IMR-90 (cell line): ENCODE data around the gene DNMT1. TPM values are rescaled to one million over a fixed set of nuclear protein-coding genes. Genes with fewer than 3 reads are reported as not detected.

Experiments
- ATAC-seq: fragments of 200-7000 bp; cut with Tn5 transposase; 2 replicates; pipeline ENCODE4 v1.9.1; 2020; ENCODE audit warnings: low read depth, mild to moderate bottlenecking, moderate library complexity
- BruUV-seq: library from RNA; stranded (reverse); fragments of 400-500 nt; replicated peaks from 2 replicates; lab custom pipeline; 2021; lab: Mats Ljungman, UMichigan
- CTCF ChIA-PET: fragments of 300-600 bp; formaldehyde crosslinking; extraction: SDS; loops from one replicate; lab custom pipeline; 2021; ENCODE audit warnings: antibody characterized with exemption; lab: Yijun Ruan, JAX
- POLR2A ChIA-PET: fragments of 300-600 bp; sonication (Branson Sonifier 250); formaldehyde crosslinking; loops from one replicate; lab custom pipeline; 2022; ENCODE audit warnings: antibody characterized with exemption; ENCODE audit not compliant: unreplicated experiment; lab: Charles Lee
- DNase-seq: peaks from one replicate; pipeline ENCODE4 v3.0.0; 2013
- H2AFZ ChIP-seq: replicated peaks from 2 replicates; pipeline ENCODE3; 2013; ENCODE audit warnings: low read length, mild to moderate bottlenecking; ENCODE audit not compliant: poor library complexity
- H2AK5ac ChIP-seq: 2 replicates; pipeline ENCODE4 v1.6.1; 2013; ENCODE audit warnings: low read depth, low read length, inconsistent platforms
- H2AK9ac ChIP-seq: replicated peaks from 2 replicates; pipeline ENCODE3; 2013; ENCODE audit warnings: mild to moderate bottlenecking, low read depth, low read length, moderate library complexity; ENCODE audit not compliant: poor library complexity
- H2BK120ac ChIP-seq: 2 replicates; pipeline ENCODE4 v1.6.1; 2013; ENCODE audit warnings: low read depth, low read length, inconsistent platforms
- H2BK15ac ChIP-seq: 3 replicates; pipeline ENCODE4 v1.6.1; 2013; ENCODE audit warnings: low read depth, low read length, inconsistent platforms
- H2BK20ac ChIP-seq: 2 replicates; pipeline ENCODE4 v1.6.1; 2013; ENCODE audit warnings: low read depth, mild to moderate bottlenecking, inconsistent platforms, low read length, moderate library complexity
- H2BK5ac ChIP-seq: 2 replicates; pipeline ENCODE4 v1.6.1; 2013; ENCODE audit warnings: mild to moderate bottlenecking, low read depth, low read length, inconsistent platforms; ENCODE audit not compliant: poor library complexity, severe bottlenecking
- H3K14ac ChIP-seq: replicated peaks from 2 replicates; pipeline ENCODE4 v1.6.1; 2013; ENCODE audit warnings: low read depth, low read length, inconsistent platforms
- H3K18ac ChIP-seq: 2 replicates; pipeline ENCODE4 v1.6.1; 2013; ENCODE audit warnings: low read depth, low read length, control low read depth
- H3K23ac ChIP-seq: 2 replicates; pipeline ENCODE4 v1.6.1; 2013; ENCODE audit warnings: low read depth, low read length, inconsistent platforms
- H3K27ac ChIP-seq: 2 replicates; pipeline ENCODE4 v1.5.1; 2013; ENCODE audit warnings: mild to moderate bottlenecking, control low read depth, low read length; ENCODE audit not compliant: insufficient read depth
- H3K27me3 ChIP-seq: 2 replicates; pipeline ENCODE4 v1.6.1; 2013; ENCODE audit warnings: low read length; ENCODE audit not compliant: control insufficient read depth, insufficient read depth
- H3K36me3 ChIP-seq: 2 replicates; pipeline ENCODE4 v1.6.1; 2013; ENCODE audit warnings: low read length, mixed read lengths; ENCODE audit not compliant: control insufficient read depth, insufficient read depth
- H3K4ac ChIP-seq: 2 replicates; pipeline ENCODE4 v1.6.1; 2013; ENCODE audit warnings: low read depth, low read length, inconsistent platforms
- H3K4me1 ChIP-seq: 2 replicates; pipeline ENCODE4 v1.6.1; 2013; ENCODE audit warnings: low read length, mixed read lengths; ENCODE audit not compliant: control insufficient read depth, insufficient read depth
- H3K4me2 ChIP-seq: 2 replicates; pipeline ENCODE4 v1.6.1; 2013; ENCODE audit warnings: low read depth, mild to moderate bottlenecking, control low read depth, low read length, moderate library complexity
- H3K4me3 ChIP-seq: 2 replicates; pipeline ENCODE4 v1.5.1; 2013; ENCODE audit warnings: low read depth, mild to moderate bottlenecking, control low read depth, low read length, moderate library complexity; ENCODE audit not compliant: insufficient read depth
- H3K56ac ChIP-seq: 2 replicates; pipeline ENCODE4 v1.6.1; 2013; ENCODE audit warnings: low read length, inconsistent platforms; ENCODE audit not compliant: insufficient read depth; ENCODE audit errors: extremely low read depth
- H3K79me1 ChIP-seq, 2 experiments: 2 replicates each; pipeline ENCODE4 v1.6.1; 2013; ENCODE audit warnings: low read length in 2 of 2, inconsistent platforms in 1 of 2, low read depth in 1 of 2
- H3K9ac ChIP-seq: 2 replicates; pipeline ENCODE4 v1.6.1; 2013; ENCODE audit warnings: low read depth, low read length, control low read depth
- H3K9me1 ChIP-seq: 2 replicates; pipeline ENCODE4 v1.6.1; 2013; ENCODE audit warnings: low read length, inconsistent platforms; ENCODE audit not compliant: insufficient read depth
- H3K9me3 ChIP-seq: 2 replicates; pipeline ENCODE4 v1.6.1; 2013; ENCODE audit warnings: low read length; ENCODE audit not compliant: control insufficient read depth, insufficient read depth
- H4K20me1 ChIP-seq: 2 replicates; pipeline ENCODE4 v1.6.1; 2013; ENCODE audit warnings: low read length, inconsistent platforms; ENCODE audit not compliant: insufficient read depth
- H4K5ac ChIP-seq: 2 replicates; pipeline ENCODE4 v1.6.1; 2013; ENCODE audit warnings: mild to moderate bottlenecking, low read depth, low read length, control low read depth
- H4K8ac ChIP-seq, 2 experiments: 2 replicates each; pipeline ENCODE4 v1.6.1; 2013; ENCODE audit warnings: low read depth in 2 of 2, low read length in 2 of 2, control low read depth in 1 of 2, inconsistent platforms in 1 of 2
- H4K91ac ChIP-seq: 2 replicates; pipeline ENCODE4 v1.6.1; 2013; ENCODE audit warnings: low read depth, low read length, inconsistent platforms; ENCODE audit not compliant: insufficient read depth
- CTCF ChIP-seq: conservative IDR thresholded peaks from 2 replicates; pipeline ENCODE4 v1.5.1; 2012; ENCODE audit warnings: mild to moderate bottlenecking, low read depth, low read length, improper control_type of control experiment
- ELK1 ChIP-seq: fragments of 150-350 bp; IDR thresholded peaks from 2 replicates; pipeline ENCODE4 v1.6.1; 2016; ENCODE audit warnings: low read depth, mild to moderate bottlenecking, low read length, moderate library complexity, borderline replicate concordance
- RAD21 ChIP-seq: IDR thresholded peaks from 2 replicates; pipeline ENCODE4 v1.6.1; 2012; ENCODE audit warnings: low read length, improper control_type of control experiment
- SMC3 ChIP-seq: fragments of 150-350 bp; IDR thresholded peaks from 2 replicates; pipeline ENCODE4 v1.6.1; 2016; ENCODE audit warnings: low read depth, mild to moderate bottlenecking, antibody characterized with exemption, low read length, moderate library complexity
- WGBS, 2 experiments: methylation state at CpG; one replicate each; pipeline versions ENCODE4 v1.1.5 to v1.1.7; 2013; ENCODE audit warnings: missing lambda C conversion rate in 2 of 2; ENCODE audit not compliant: insufficient read length in 1 of 2; ENCODE audit errors: extremely low coverage in 2 of 2; 5-methylcytosine and 5-hydroxymethylcytosine counted together
- dilution Hi-C: fragments of 300-500 bp; cut with HindIII; formaldehyde crosslinking; loops from one replicate; pipeline ENCODE4 v1.14.3; 2018; ENCODE audit warnings: low sequenced_read_pairs; ENCODE audit not compliant: unreplicated experiment
- in situ Hi-C: fragments of 300-500 bp; cut with MboI; formaldehyde crosslinking; loops from 3 replicates; pipeline ENCODE4 v1.14.3; 2019; ENCODE audit warnings: low sequenced_read_pairs, inconsistent platforms, mixed read lengths
- intact Hi-C: fragments of 100-400 bp; cut with micrococcal nuclease; formaldehyde crosslinking; loops from 2 replicates; pipeline ENCODE4 v1.10.0; 2022
- polyA plus RNA-seq, 3 experiments: library from polyadenylated mRNA; depleted of rRNA; stranded (reverse); fragments of >200 nt; gene quantifications; 2 replicates each; pipeline ENCODE4 v1.2.3, GENCODE V29; 2012; ENCODE audit warnings: low replicate concordance in 1 of 3
- total RNA-seq: library from RNA; depleted of rRNA; stranded (reverse); fragments of >200 nt; gene quantifications from 2 replicates; pipeline ENCODE4 v1.2.3, GENCODE V29; 2012

DNMT1 gene
- total and polyA plus RNA-seq, 2 of the 4 experiments (the other 2 are of a cell fraction): 26.2 to 83.6 TPM

- Histone ChIP-seq H2BK5ac (peak overlapping the region; percentile 32), H3K79me1 (peaks cover 29 to 68% of the 10 kb centered on the region in 2 experiments; a peak in 3 of 4 replicates), H2BK20ac (peak overlapping the region; percentile 5; the same call in 1 of the 2 replicates), H2AK9ac (no peak overlapping the region), H3K18ac (no peak overlapping the region), H3K27ac (peak overlapping the region; percentile 38; the same call in 1 of the 2 replicates), H4K8ac (peak overlapping the region in 1 of 2 experiments; percentile 48; a peak in 1 of 4 replicates), H3K23ac (peak overlapping the region; percentile 64; the same call in 1 of the 2 replicates), H3K56ac (no peak overlapping the region), H3K4me3 (no peak overlapping the region), H3K4me1 (peaks cover 27% of the 10 kb centered on the region), H2AFZ (no peak overlapping the region), H4K20me1 (peaks cover 29% of the 10 kb centered on the region), H4K91ac (no peak overlapping the region), H3K9me3 (no peaks in the 10 kb centered on the region), H4K5ac (no peak overlapping the region), H3K14ac (0 out of 2 replicates have a peak overlapping the region, but pooled peaks have one; percentile 31), H2AK5ac (peak overlapping the region; percentile 92), H2BK120ac (no peak overlapping the region), H3K27me3 (no peaks in the 10 kb centered on the region), H3K4ac (peak overlapping the region; percentile 66), H3K4me2 (peak overlapping the region; percentile 62; the same call in 1 of the 2 replicates), H3K36me3 (peaks cover 16% of the 10 kb centered on the region), H3K9ac (no peak overlapping the region), H3K9me1 (peaks cover 22% of the 10 kb centered on the region), H2BK15ac (no peak overlapping the region)
- no peak for ATAC-seq
- ChIA-PET CTCF (interaction anchor here (1.0 kb wide), 1 partner anchor 11 kb away, joined by 4 read pairs; no protein-coding TSS in a partner anchor), POLR2A (interaction anchor here (0.7 kb wide), 1 partner anchor 9 kb away, joined by 5 read pairs; no protein-coding TSS in a partner anchor)
- dilution Hi-C loops (no loop called here), intact Hi-C loops (loop anchor here (1.0 kb wide), 1 partner anchor 21 kb away; no protein-coding TSS in a partner anchor), in situ Hi-C loops (no loop called here)
- no CpG with 5 or more reads among the region's 2 CpGs for WGBS, 2 experiments
- no TSS peak for BruUV-seq
- DNase-seq: peak; percentile 41
- TF ChIP-seq ELK1 (no peak), SMC3 (peak; percentile 10; the same call in 1 of the 2 replicates), RAD21 (peak; percentile 29), CTCF (peak; percentile 51)
Measured at GRCh38 chr19:10228920-10229319, 34.2 kb upstream of the DNMT1 start.
